22Rv1 (cell line): ENCODE results near the gene PTX3.

Experiments
- H3K27ac ChIP-seq: fragments of 450-650 bp; 2 replicates; pipeline ENCODE4 v1.5.1; 2017
- ZFX ChIP-seq: fragments of 450-650 bp; IDR thresholded peaks from 2 replicates; pipeline ENCODE4 v1.6.1; 2017; ENCODE audit warnings: antibody characterized with exemption, borderline replicate concordance
- TF ChIP-seq, protein P1 (sequence below): fragments of 450-650 bp; IDR thresholded peaks from 2 replicates; pipeline ENCODE4 v1.5.1; 2017; ENCODE audit warnings: mild to moderate bottlenecking

The PTX3 gene

GRCh38 chr3:157436583-157437291, at the start of gene PTX3:
Gene PTX3, plus strand, starts transcription at chr3:157436850. Its CDS starts 84 bp downstream, at chr3:157436934.
- TF ChIP-seq ZFX = no peak
- TF ChIP-seq, protein P1, sequence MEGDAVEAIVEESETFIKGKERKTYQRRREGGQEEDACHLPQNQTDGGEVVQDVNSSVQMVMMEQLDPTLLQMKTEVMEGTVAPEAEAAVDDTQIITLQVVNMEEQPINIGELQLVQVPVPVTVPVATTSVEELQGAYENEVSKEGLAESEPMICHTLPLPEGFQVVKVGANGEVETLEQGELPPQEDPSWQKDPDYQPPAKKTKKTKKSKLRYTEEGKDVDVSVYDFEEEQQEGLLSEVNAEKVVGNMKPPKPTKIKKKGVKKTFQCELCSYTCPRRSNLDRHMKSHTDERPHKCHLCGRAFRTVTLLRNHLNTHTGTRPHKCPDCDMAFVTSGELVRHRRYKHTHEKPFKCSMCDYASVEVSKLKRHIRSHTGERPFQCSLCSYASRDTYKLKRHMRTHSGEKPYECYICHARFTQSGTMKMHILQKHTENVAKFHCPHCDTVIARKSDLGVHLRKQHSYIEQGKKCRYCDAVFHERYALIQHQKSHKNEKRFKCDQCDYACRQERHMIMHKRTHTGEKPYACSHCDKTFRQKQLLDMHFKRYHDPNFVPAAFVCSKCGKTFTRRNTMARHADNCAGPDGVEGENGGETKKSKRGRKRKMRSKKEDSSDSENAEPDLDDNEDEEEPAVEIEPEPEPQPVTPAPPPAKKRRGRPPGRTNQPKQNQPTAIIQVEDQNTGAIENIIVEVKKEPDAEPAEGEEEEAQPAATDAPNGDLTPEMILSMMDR = no peak
- H3K27ac ChIP-seq = no peak within 1 kb of the TSS

- TF ChIP-seq ZFX = no peak
- H3K27ac ChIP-seq = no peak overlapping the region
Measured at GRCh38 chr3:157387708-157388435, 48.8 kb upstream of the PTX3 start.

DNA sequence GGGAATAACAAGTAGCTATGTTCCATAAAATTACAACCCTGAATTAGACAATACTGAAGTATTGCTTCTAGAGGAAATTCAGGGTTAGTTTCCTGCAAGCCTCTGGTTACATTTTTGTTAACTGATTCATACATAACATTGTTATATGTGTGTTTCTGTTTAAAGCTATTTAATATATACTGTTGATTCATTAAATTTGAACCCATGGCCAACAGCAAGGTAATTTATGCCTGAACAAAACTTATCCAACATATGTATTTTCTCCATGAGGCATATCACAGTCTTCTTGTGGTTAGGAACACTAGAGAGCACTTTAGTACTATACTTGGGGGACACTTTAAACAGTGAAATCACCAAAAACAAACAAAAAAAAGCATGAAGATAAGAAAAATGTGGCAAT, 47.7 kb upstream of the PTX3 start:
- no peak for TF ChIP-seq ZFX
- TF ChIP-seq, protein P1 = no peak
- no peak overlapping the region for H3K27ac ChIP-seq

DNA sequence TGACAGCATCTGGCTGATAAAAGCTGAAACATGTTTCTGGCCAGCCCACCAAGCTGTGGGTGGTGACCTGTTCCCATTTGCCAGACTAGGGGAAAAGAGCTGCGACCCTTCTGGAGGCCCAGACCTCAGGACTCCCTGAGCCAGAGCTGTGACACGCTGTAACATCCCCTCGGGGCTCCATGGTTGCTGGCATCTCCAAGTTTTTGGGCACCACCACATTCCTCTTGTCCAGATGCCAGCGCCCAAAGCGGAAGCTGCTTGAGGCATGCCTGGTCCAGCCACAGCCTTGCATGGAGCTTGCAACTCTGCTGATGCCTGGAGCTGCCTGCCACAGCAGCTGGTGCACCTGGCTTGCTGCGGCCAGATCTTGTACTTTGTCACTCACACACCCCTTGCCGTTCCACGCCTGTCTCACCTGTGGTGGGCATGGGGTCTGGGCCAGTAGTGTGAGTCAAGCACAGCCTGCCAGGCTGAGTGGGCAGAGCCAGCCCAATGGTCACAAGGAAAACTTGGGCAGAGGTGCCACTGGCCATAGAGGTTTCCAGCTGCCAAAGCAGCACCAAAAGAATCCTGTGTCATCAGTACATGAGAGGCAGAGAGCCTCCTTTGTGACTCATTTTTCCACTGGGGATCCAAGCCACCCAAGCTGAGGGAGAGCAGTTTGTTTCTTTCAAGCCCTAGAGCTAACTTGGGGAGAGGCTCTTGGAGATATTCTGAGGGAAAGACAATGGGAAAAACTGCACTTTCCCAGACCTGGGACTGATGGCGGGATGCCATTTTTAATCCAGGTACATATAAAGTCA, 45.7 kb upstream of the PTX3 start:
- H3K27ac ChIP-seq = no peak overlapping the region
- TF ChIP-seq, protein P1 = no peak
- TF ChIP-seq ZFX = no peak

- no peak for TF ChIP-seq ZFX
- TF ChIP-seq, protein P1 = no peak
Measured at GRCh38 chr3:157392104-157392503, 44.5 kb upstream of the PTX3 start.

DNA sequence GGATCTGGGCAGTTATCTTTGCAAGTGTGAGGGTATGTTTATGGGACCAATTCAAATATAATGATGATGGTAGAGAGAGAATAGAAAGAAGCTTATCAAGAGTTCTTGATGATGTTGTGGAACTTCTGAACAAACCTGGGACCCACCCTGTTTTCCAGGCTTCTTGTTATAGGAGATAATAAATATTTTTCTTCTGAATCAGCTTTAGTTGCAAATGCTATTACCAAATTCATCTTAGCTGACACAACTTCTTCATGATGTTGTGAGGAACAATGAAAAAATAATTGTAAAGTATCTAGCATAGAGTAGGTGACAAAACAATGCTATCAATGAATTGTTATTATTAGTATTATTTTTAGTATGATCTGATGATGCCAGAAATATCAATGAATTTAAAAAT, 43.5 kb upstream of the PTX3 start:
- TF ChIP-seq ZFX = no peak
- TF ChIP-seq, protein P1 = no peak
- no peak overlapping the region for H3K27ac ChIP-seq

More at GRCh38 chr3:157392104-157392503, 44.5 kb upstream of the PTX3 start:
- no peak overlapping the region for H3K27ac ChIP-seq

DNA sequence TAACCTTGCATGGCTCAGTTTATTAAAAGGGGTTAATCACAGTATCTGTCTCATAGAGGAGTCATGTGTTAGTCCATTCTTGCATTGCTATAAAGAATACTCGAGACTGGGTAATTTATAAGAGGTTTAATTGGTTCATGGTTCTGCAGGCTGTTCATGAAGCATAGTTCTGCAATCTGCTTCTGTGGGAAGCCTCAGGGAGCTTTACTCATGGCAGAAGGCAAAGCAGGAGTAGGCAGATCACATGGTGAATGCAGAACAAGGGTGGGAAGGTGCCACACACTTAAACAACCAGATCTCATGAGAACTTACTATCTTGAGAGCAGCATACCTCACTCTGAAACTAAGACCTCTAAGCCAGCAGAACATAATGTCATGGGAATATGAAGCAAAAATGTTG, 42.2 kb upstream of the PTX3 start:
- H3K27ac ChIP-seq = no peak overlapping the region
- no peak for TF ChIP-seq ZFX
- TF ChIP-seq, protein P1 = no peak
